Fibroblast of pulmonary artery (primary cell): ENCODE measurements around the gene DDX28.
"Not testable (repeated sequence)": the region's sequence is repeated elsewhere in the genome, so short reads cannot be mapped to it uniquely, and the experiment has no call there.

Experiments
- DNase-seq: peaks from one replicate; pipeline ENCODE4 v3.0.0-alpha.2; 2010; ENCODE audit warnings: low read depth
- H3K4me3 ChIP-seq: replicated peaks from 2 replicates; pipeline ENCODE4 v1.5.1; 2011; ENCODE audit warnings: low read depth, mild to moderate bottlenecking, control low read depth, low read length, moderate library complexity
- TF ChIP-seq, protein P1 (sequence below): IDR thresholded peaks from 2 replicates; pipeline ENCODE4 v1.5.1; 2011; ENCODE audit warnings: mild to moderate bottlenecking, control low read depth, low read length, inconsistent platforms; ENCODE audit errors: missing control alignments

Gene DDX28

GRCh38 chr16:68005211-68005610 lies 17.8 kb downstream of the DDX28 start:
- no peak for DNase-seq
- no peak overlapping the region for H3K4me3 ChIP-seq
- TF ChIP-seq, protein P1, sequence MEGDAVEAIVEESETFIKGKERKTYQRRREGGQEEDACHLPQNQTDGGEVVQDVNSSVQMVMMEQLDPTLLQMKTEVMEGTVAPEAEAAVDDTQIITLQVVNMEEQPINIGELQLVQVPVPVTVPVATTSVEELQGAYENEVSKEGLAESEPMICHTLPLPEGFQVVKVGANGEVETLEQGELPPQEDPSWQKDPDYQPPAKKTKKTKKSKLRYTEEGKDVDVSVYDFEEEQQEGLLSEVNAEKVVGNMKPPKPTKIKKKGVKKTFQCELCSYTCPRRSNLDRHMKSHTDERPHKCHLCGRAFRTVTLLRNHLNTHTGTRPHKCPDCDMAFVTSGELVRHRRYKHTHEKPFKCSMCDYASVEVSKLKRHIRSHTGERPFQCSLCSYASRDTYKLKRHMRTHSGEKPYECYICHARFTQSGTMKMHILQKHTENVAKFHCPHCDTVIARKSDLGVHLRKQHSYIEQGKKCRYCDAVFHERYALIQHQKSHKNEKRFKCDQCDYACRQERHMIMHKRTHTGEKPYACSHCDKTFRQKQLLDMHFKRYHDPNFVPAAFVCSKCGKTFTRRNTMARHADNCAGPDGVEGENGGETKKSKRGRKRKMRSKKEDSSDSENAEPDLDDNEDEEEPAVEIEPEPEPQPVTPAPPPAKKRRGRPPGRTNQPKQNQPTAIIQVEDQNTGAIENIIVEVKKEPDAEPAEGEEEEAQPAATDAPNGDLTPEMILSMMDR: no peak

DNA sequence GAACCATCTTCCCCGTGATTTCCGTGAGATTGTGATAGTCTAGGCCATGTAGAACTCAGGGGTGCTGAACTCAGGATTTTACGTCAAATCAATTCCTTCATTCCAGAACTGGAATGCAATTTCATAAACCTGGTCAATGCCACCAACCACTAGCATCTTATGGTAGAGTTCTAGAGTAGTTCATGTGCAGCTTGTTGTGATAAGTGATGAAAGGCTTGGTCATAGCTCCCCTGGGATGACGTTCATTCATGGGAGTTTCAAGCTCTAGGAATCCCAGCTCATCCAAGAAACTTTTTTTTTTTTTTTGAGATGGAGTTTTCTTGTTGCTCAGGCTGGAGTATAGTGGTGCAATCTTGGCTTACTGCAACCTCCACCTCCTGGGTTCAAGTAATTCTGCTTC lies 20.0 kb downstream of the DDX28 start:
- TF ChIP-seq, protein P1: no peak
- no peak overlapping the region for H3K4me3 ChIP-seq

DNA sequence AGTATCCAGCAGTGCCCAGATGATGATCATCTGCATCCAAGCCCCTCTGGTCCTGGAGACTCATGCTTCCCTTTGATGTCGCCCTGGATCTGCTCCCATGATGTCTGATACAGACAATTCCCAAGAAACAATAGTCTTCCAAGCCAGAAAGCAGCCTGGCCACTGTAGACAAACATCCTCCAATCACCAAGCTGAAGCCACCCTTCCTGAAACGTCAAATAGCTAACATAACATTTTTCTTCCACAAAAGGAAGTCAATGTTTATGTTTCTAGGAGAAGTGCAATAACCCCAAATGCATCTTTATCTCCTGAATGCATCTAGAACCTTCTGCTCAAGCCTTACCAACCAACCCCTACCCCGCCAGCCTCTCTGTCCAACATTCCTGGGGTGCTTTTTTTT lies 22.6 kb downstream of the DDX28 start:
- TF ChIP-seq, protein P1: no peak
- H3K4me3 ChIP-seq: no peak overlapping the region

More for the DNA sequence above, 20.0 kb downstream of the DDX28 start:
- DNase-seq: peak; percentile 18

DNA sequence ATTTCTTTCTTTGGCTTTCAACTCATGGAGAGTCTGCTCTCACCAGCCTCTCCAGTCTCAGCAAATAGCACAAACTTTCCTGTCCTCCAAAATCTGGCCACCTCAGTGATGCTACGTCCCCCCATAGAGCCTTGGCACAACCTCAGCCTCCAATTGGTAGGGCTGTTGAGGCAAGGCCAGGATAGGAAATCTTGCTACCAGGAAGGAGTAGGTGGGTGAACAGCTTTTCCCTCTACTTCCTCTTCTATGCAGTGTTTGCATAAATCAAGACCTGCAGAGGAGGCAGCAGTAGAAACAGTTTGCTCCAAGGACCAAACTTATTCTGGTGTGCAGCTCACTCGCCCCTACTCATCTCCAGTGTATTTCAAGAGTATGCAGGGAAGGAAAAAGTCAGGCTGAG lies 23.0 kb downstream of the DDX28 start:
- H3K4me3 ChIP-seq: no peak overlapping the region
- no peak for DNase-seq
- TF ChIP-seq, protein P1: no peak

More for the DNA sequence above, 22.6 kb downstream of the DDX28 start:
- DNase-seq: peak; percentile 22

DNA sequence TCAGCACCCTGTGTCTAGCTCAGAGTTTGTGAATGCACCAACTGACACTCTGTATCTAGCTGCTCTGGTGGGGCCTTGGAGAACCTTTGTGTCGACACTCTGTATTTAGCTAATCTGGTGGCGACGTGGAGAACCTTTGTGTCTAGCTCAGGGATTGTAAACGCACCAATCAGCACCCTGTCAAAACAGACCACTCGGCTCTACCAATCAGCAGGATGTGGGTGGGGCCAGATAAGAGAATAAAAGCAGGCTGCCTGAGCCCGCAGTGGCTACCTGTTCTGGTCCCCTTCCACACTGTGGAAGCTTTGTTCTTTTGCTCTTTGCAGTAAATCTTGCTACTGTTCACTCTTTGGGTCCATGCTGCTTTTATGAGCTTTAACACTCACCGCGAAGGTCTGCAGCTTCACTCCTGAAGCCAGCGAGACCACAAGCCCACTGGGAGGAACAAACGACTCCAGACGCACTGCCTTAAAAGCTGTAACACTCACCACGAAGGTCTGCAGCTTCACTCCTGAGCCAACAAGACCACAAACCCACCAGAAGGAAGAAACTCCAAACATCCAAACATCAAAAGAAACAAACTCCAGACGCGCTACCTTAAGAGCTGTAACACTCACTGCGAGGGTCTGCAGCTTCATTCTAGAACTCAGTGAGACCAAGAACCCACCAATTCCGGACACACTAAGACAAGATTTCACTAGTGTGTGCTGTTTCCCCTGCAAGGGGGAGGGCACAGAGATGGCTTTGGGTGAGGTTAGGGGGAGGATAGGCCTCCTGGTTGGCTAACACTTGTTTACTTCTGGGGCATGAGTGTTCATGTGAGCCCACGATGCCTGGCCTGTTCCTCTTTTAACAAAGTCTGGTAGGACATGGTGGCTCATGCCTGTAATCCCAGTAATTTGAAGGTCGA lies 24.0 kb downstream of the DDX28 start, which contains the start of gene DPEP2:
Gene DPEP2 (minus strand): TSS at position 706 of the 910 bp plus-strand sequence. CDS start 6,272 bp downstream, outside the sequence.
- H3K4me3 ChIP-seq, DNase-seq: not testable (repeated sequence)

DNA sequence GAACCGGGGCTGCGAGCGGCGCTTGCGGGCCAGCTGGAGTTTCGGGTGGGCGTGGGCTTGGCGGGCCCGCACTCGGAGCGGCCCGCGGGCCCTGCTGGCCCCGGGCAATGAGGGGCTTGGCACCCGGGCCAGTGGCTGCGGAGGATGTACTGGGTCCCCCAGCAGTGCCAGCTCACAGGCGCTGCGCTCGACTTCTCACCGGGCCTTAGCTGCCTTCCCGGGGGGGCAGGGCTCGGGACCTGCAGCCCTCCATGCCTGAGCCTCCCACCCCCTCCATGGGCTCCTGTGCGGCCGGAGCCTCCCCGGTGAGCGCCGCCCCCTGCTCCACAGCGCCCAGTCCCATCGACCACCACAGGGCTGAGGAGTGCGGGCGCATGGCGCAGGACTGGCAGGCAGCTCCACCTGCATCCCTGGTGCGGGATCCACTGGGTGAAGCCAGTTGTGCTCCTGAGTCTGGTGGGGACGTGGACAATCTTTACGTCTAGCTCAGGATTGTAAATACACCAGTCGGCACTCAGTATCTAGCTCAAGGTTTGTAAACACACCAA lies 24.7 kb downstream of the DDX28 start:
- DNase-seq, H3K4me3 ChIP-seq: not testable (repeated sequence)

- no peak for DNase-seq
- TF ChIP-seq, protein P1: no peak
- no peak overlapping the region for H3K4me3 ChIP-seq
These were observed 26.4 kb downstream of the DDX28 start for GRCh38 chr16:67996666-67997065.

DNA sequence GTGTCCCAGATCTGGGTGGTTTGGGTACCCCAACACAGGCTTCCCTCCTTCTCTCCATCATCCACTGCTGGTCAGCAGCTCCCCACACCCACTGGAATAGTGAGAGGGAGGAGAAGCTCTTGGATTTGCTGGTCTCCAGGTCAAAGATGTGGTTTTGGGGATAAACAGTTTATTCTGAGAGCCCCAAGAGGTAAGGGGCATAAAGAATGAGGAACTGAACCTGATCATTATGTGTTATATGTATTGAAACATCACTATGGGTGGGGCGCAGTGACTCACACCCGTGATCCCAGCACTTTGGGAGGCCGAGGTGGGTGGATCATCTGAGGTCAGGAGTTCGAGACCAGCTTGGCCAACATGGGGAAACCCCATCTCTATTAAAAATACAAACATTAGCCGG lies 27.6 kb downstream of the DDX28 start:
- DNase-seq: no peak
- no peak overlapping the region for H3K4me3 ChIP-seq
- TF ChIP-seq, protein P1: no peak

- not testable (repeated sequence) for DNase-seq, H3K4me3 ChIP-seq
These were observed 29.0 kb downstream of the DDX28 start for GRCh38 chr16:67994040-67994408.
